HG03342 (cell line): Measurements from ENCODE around the gene DCANP1.

Experiments used
- ATAC-seq: cut with Tn5 transposase; IDR thresholded peaks from one replicate; pipeline ENCODE4 v1.9.1; 2021; ENCODE audit warnings: mild to moderate bottlenecking, moderate library complexity; ENCODE audit not compliant: unreplicated experiment

The DCANP1 gene

GRCh38 chr5:135442431-135443160 lies 4.6 kb downstream of the DCANP1 start:
- no peak for ATAC-seq

DNA sequence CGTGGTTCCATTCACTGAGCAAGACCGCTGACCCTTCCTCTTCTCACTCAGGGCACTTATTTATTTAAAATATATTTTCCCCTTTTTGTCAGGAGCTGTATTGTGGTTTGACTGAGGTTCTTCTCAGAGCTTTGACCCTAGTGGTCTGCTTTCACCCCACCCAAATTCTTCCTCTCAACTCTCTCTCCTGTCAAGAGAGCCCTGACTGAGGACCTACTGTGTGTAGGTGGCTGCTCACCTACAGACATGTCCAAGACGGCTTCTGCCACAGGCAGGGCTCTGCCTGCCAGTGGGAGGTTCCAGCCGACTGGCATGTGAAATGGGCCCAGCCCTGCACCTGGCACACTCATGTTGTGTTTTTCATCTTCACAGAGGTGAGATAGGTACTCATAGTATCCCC lies 5.2 kb downstream of the DCANP1 start:
- no peak for ATAC-seq

DNA sequence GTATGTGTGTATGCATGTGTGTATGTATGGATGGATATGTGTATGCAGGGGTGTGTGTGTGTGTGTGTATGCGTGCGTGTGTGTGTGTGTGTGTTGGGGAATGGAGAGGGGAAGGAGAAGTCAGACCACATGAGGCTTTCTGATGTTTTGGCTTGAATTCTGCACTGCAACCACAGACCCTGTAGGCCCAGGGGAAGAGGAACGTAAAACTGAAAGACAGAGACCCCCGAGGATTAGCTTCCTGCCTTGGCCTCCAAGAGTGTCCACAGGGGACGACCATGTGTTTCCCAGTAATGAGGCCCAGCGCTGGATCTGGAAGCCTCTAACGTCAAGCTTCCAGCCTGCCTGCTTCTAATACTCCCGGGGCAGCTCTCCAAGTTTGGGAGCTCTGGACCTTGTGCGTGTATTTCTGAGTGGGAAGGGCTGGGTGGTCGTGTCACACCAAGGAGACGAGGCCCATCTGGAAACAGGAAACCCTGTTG lies 5.8 kb downstream of the DCANP1 start:
- no peak for ATAC-seq

GRCh38 chr5:135440916-135441315 lies 6.2 kb downstream of the DCANP1 start:
- no peak for ATAC-seq

DNA sequence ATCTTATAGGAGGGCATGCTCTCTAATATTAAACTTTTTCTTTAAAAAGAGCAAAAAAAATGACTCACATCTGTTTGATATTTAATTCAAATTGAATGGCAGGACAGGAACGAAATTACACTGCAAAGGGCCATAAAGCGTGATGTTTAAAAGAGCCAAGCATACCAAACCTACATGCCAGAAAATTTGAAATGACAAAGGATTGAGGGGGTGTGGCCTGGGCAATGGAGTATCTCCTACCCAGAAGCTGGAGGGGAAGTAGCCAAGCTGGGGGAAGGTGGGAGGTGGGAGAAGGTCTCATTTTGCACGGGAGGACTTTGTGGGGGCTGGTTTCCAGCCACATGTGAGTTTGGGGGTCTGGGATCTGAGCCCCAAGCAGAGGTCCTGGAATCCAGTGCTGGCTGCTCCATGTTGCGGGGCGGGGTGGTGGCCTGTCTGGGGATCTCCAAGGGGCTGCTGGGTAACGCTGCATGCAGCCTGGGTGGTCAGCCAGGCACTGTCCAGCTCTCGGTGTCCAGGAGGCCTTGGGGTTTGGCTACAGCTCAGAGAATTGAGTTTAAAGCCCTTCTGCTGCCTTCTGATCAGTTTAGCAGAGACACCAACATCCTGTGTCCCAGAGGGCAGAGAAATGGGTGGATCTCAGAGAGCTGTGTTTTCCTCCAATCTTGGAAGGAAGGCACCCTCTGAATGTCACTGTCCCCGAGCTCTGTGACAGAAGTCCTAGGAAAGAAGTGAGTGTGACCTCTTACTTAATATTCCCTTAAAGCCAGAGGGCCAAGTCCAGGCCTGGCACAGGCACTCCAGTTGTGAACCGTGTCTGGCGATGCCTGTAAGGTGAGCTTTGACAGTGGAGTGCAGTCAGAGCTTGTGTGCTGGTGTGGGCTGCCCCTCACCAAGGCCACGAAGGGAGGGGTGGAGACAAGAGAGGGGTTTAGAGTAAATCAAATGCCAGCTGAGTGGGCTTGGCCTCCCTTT lies 7.6 kb downstream of the DCANP1 start:
- ATAC-seq, result no peak

DNA sequence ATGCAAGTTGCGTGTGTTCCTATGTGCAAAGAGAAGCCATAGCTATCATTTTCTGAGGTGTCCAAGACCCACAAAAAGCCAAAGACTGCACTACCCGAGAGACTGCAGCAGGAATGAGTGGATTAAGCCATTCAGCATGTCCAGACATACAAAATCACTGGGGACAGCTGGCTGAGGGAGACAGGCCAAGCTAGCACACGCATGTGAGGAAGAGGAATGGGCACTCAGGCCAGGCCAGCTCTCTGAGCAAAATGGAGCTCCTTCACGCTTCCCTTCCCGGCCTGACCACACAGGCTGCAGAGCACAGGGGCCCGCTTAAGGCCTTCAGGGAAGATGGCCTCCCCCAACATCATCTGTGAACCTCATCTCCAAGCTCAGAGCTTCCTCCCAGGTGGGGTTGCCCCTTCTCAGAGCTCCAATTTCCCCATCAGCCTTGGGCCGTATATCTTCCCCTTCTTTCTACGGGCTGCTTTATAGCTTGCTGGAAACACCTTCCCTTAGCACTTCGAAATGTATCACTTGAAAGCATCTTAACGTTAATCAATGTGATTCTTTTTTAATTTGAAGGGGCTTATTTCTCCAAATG lies 8.4 kb downstream of the DCANP1 start:
- no peak for ATAC-seq

- ATAC-seq, result no peak
These were observed 9.2 kb downstream of the DCANP1 start for GRCh38 chr5:135437796-135438560.

GRCh38 chr5:135437422-135437795 lies 9.7 kb downstream of the DCANP1 start:
- ATAC-seq, result no peak

- no peak for ATAC-seq
These were observed 10.2 kb downstream of the DCANP1 start for GRCh38 chr5:135436951-135437418.

DNA sequence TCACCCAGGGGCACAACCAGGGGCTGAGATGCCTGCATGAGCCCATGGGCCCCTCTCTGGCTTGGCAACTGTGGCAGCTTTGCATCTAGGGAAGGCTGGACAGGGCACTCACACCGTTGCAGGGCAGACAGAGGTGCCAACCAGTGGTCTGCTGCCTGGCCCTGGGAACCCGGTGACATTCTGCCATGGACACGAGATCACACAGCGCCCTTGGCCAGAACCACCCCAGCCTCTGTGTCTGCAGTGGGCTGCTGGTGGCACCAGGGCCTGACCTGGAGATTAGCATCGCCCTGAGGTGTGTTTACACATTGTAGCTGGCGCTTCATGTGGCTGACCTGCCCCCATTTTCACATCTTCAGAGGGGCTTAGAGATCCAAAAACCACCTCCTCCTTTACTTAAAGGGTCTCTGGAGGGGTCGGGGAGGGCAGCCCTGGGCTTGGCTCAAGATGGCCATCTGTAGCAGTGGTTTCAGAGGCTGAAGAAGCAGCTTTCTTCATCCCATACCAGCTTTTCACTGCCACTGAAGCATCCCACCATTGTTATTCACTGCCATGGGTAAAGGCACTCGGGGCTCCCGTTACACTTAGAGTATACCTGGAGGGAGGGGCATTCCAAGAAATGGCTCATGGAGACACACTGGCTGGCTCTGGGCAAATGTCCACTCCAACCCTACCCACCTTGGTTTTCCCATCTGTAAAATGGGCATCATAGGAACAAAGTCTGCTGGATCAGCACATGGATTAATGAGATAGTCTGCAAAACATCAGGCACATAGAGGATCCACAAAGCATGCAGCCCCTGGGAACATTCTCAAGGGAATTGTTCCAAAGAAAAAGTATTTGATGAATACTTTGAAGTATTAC lies 11.4 kb downstream of the DCANP1 start:
- ATAC-seq, result no peak

GRCh38 chr5:135434591-135435466 lies 12.3 kb downstream of the DCANP1 start:
- no peak for ATAC-seq

DNA sequence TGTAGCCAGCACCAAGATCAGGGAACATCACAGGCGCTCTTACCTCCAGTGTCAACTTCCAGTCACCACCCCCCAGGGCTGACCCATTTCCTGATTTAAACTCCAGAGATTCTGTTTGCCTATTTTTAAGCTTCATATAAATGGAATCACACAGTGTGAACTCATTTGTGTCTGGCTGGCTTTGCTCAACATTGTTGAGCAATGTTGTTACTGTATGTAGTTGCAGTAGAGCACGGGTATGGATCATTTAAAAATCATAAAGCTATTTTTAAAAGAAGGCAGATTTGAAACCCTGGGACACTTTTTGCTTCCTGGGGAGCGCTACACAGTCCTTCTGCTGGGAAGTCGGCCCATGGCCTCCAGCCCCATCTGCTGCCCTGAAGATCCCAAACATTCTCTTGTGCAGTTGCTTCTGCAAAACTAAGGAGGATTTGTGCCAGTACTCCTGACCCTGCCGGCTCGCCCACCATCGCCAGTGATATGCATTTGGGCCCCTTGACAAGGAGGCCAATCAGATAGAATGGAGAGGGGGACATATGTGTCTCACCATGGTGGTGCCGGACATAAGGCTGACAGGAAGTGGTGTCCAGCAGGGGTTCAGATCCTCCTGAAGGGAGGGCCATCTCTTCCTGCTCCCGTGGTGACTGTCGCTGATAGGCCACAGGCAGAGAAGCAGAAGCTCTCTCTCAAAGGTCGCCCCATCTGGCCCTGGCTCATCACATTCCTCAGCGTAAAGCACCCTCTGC lies 13.3 kb downstream of the DCANP1 start:
- no peak for ATAC-seq

DNA sequence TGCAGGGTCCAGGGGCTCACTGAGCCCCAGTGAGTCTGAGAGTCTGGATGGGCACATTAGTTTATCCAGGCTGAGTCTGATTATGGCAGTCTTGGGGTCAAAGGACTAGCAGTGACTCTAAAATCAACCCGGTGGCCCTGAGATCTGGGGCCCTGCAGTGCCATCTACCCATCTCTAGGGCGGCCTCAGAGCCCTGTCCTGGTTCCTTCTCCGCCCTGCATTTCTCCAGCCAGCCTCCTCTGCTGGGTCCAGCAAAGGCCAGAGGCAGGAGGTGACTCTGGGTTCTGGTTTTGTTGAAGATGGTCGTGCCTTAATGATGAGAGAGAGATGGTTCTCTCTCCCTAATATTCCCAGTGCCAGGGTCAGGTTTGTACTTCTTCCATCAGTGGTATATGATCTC lies 15.0 kb downstream of the DCANP1 start:
- no peak for ATAC-seq

DNA sequence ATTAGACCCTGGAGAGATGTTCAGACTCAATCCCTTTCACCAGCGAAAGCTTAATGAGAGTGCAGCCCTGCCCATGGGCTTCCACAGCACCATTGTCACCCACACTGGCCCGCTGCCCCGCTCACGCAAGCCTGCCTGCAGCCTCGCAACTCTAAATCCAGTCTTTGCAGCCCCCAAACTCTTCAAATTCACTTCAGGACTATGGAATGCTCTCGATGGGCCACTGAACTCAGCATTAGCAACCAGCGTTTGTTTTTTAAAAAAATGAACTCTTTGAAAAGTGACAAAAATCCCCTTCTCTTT lies 17.1 kb downstream of the DCANP1 start:
- no peak for ATAC-seq

DNA sequence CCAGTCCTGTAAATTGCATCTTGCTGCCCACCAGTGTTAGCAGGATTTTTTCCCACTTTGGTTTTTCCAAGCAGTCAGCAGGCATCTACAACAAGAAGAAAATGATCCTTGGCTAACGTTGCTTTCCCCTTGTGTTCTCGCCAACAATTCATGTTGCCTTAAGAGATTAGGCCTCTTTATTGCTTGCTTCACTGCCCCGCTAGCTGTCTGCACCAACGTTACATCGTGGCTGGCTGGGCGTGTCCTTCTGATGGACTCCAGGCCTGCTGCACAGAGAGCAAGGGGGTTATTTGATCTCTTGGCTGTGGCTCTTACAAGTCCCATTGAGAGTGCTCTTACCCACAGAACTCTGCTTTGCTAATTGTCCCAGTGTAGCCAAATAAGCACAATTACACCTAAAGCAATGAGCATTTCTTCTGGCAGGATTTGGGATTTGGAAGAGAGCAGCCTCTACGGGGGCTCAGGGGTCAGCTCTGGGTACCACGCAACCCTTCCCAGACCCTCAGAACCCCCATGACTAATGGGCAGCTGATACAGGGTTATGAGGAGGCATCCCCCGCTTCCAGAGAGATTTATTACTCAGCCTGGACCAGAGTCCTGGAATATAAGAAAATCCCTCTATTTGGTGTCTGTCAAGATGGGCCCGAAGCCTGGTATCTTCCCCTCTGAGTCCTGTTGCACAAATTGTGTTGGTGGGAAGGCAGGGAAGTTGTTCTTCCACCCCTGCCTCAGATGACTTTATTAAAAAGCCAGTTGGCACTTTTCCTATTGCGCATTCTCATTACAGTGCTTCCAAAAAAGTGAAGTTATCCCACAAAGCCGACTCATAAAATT lies 17.6 kb downstream of the DCANP1 start:
- ATAC-seq, result no peak

DNA sequence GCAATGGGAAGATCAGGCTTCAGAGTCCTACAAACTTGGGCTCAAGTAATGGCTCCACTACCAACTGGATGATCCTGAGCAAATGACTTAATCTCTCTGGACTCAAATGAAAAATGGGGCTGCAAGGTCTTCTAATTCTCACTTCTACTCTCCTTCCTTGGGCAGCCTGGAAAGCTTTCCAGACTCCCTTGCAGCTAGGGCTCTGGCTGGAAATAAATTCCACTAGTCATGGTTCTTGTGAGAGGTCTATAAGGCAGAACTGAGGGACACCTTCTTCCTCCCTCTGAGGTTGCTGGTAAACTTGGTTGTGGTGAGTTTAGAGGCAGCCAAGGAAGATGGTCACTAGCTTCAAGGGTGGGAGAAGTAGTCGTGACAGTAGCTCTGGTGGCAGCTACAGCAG lies 18.6 kb downstream of the DCANP1 start:
- ATAC-seq, result no peak
